HFFc6 (cell line): ENCODE results near the gene GART. TPM values are rescaled to one million over a fixed set of nuclear protein-coding genes. Genes with fewer than 3 reads are reported as not detected.

Experiments used
- DNase-seq: peaks from one replicate; pipeline ENCODE4 v3.0.0-alpha.2; 2018
- H3K27ac Mint-ChIP-seq: 2 replicates; pipeline ENCODE4 v1.8.0; 2020; ENCODE audit warnings: mild to moderate bottlenecking, mixed read lengths
- H3K27me3 Mint-ChIP-seq: 2 replicates; pipeline ENCODE4 v1.8.0; 2021; ENCODE audit warnings: mild to moderate bottlenecking, moderate library complexity, mixed read lengths; ENCODE audit not compliant: insufficient read depth
- H3K36me3 Mint-ChIP-seq: 2 replicates; pipeline ENCODE4 v1.8.0; 2021; ENCODE audit warnings: low read depth, mixed read lengths
- H3K4me1 Mint-ChIP-seq: 2 replicates; pipeline ENCODE4 v1.8.0; 2020; ENCODE audit warnings: low read depth, mixed read lengths
- H3K4me3 Mint-ChIP-seq: 2 replicates; pipeline ENCODE4 v1.8.0; 2020; ENCODE audit warnings: mild to moderate bottlenecking, moderate library complexity, mixed read lengths
- H3K9me3 Mint-ChIP-seq: 2 replicates; pipeline ENCODE4 v1.8.0; 2020; ENCODE audit warnings: mild to moderate bottlenecking, mixed read lengths
- CTCF ChIP-seq: fragments of 200-600 bp; sonication (generic); IDR thresholded peaks from 2 replicates; pipeline ENCODE4 v1.5.0; 2021; ENCODE audit warnings: antibody characterized with exemption, mild to moderate bottlenecking
- total RNA-seq, 6 experiments: library from RNA; stranded (reverse); fragmentation: NEBNext Ultra II Directional; extraction: Animal tissue kit (Norgen Biotek cat#: 25700); gene quantifications; 2 replicates in 1 of 6; 3 replicates in 5 of 6; pipeline ENCODE4 v1.2.3, GENCODE V29; 2021

Gene GART
- total RNA-seq, 6 experiments from 2014 or later = 72.6 to 87.5 (median 80.2) TPM

- Mint-ChIP-seq H3K36me3 (no peaks in the 10 kb centered on the region), H3K9me3 (no peaks in the 10 kb centered on the region), H3K27ac (peak overlapping the region; percentile 61; the same call in 1 of the 2 replicates), H3K27me3 (peaks cover 3% of the 10 kb centered on the region; the same call in 1 of the 2 replicates), H3K4me3 (peak overlapping the region; percentile 92), H3K4me1 (peaks cover 14% of the 10 kb centered on the region)
- DNase-seq = no peak
- no peak for TF ChIP-seq CTCF
These were observed 50.9 kb downstream of the GART start for GRCh38 chr21:33490991-33491372.

DNA sequence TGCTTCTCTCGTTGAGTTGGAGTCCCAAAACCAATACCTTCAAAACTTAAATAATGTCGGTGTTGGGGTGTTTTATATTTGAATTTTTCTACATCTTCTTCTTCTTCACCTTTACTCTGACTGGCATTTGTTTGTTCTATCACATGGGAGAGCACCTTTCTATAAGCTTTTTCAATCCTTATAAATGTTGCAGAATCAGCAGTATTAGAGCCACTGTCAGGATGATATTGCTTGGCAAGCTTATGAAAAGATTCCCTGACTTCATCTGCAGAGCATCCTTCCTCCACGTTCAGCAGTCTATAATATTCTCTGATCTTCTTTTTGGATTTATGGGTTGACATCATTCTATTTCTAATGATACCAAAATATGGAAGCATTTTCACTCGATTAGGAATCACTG is 53.0 kb downstream of the GART start:
- TF ChIP-seq CTCF = no peak
- H3K9me3 Mint-ChIP-seq = no peaks in the 10 kb centered on the region
- no peak overlapping the region for H3K4me3 Mint-ChIP-seq
- no peaks in the 10 kb centered on the region for H3K36me3 Mint-ChIP-seq
- H3K27ac Mint-ChIP-seq = no peak overlapping the region
- no peak for DNase-seq
- peaks cover 14% of the 10 kb centered on the region for H3K4me1 Mint-ChIP-seq
- no peaks in the 10 kb centered on the region for H3K27me3 Mint-ChIP-seq

GRCh38 chr21:33487996-33488395 is 53.9 kb downstream of the GART start:
- Mint-ChIP-seq H3K4me1 (peaks cover 14% of the 10 kb centered on the region), H3K27me3 (no peaks in the 10 kb centered on the region), H3K36me3 (no peaks in the 10 kb centered on the region), H3K9me3 (no peaks in the 10 kb centered on the region), H3K27ac (no peak overlapping the region), H3K4me3 (no peak overlapping the region)
- TF ChIP-seq CTCF = no peak
- DNase-seq = no peak

DNA sequence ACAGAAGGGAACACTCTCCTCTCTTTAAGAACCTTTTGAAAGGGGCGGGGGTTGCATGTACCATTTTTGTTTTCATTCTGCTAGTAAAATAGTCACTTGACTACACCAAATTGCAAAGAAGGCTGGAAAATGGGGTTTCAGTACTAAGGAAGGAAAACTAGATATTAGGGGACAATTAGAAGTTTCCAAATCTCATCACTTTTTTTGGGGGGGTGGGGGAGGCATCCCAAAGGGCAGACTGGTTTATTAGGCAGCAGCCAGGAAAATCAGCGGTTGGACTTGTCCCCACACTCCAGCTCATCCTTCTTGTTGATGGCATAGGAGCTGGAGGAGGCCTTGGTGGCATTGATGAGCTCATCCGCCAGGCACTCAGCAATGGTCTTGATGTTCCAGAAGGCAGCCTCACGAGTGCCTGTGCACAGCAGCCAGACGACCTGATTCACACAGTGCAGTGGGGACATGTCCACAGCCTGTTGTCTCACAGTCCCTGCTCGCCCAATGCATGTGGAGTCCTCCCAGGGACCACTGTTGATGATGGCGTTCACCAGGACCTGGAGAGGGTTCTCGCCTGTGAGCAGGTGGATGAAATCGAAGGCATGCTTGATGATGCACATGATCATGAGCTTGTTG is 60.5 kb downstream of the GART start:
- H3K27ac Mint-ChIP-seq = no peak overlapping the region
- no peaks in the 10 kb centered on the region for H3K36me3 Mint-ChIP-seq
- no peak for DNase-seq
- no peak for TF ChIP-seq CTCF
- peaks cover 4% of the 10 kb centered on the region for H3K27me3 Mint-ChIP-seq
- no peaks in the 10 kb centered on the region for H3K9me3 Mint-ChIP-seq
- H3K4me3 Mint-ChIP-seq = peak overlapping the region; percentile 96
- peaks cover 19% of the 10 kb centered on the region for H3K4me1 Mint-ChIP-seq

DNA sequence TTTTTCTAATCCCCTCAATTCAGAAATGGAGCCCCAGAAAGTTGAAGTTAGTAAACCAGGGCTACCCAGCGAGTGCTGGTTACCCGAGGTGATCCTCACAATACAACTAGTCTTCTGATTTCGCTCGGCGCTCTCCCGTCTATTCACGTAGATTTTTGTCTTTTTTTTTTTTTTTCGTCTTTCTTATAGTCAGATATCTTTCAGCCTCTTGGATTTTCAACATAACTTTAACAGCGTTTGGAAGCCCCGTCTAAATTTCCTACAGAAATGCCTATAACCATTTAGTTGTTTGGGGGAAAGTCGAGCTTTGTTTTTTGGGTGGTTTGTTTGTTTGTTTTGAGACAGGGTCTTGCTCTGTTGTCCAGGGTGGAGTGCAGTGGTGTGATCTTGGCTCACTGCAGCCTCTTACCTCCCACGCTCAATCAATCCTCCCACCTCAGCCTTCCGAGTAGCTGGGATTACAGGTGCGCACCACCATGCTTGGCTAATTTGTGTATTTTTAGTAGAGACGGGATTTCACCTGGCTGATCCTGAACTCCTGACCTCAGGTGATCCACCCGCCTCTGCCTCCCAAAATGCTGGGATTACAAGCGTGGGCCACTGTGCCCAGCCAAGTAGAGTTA is 61.3 kb downstream of the GART start:
- H3K36me3 Mint-ChIP-seq = no peaks in the 10 kb centered on the region

More for the DNA sequence above, 61.3 kb downstream of the GART start:
- H3K9me3 Mint-ChIP-seq = no peaks in the 10 kb centered on the region
- TF ChIP-seq CTCF = no peak
- H3K27ac Mint-ChIP-seq = peak overlapping the region; percentile 94
- peak overlapping the region; percentile 96 for H3K4me3 Mint-ChIP-seq
- no peak for DNase-seq
- peaks cover 19% of the 10 kb centered on the region for H3K4me1 Mint-ChIP-seq
- peaks cover 4% of the 10 kb centered on the region for H3K27me3 Mint-ChIP-seq
